CMK (cell line): Measurements from ENCODE around the gene SCCPDH.

Source experiments
- DNase-seq: peaks from one replicate; pipeline ENCODE4 v3.0.0-alpha.2; 2010; ENCODE audit warnings: low read depth

The SCCPDH gene

GRCh38 chr1:246753670-246754535, 29.7 kb downstream of the SCCPDH start:
- DNase-seq, result peak; percentile 42

- DNase-seq, result no peak
Observed at GRCh38 chr1:246755419-246755818, 31.2 kb downstream of the SCCPDH start.

DNA sequence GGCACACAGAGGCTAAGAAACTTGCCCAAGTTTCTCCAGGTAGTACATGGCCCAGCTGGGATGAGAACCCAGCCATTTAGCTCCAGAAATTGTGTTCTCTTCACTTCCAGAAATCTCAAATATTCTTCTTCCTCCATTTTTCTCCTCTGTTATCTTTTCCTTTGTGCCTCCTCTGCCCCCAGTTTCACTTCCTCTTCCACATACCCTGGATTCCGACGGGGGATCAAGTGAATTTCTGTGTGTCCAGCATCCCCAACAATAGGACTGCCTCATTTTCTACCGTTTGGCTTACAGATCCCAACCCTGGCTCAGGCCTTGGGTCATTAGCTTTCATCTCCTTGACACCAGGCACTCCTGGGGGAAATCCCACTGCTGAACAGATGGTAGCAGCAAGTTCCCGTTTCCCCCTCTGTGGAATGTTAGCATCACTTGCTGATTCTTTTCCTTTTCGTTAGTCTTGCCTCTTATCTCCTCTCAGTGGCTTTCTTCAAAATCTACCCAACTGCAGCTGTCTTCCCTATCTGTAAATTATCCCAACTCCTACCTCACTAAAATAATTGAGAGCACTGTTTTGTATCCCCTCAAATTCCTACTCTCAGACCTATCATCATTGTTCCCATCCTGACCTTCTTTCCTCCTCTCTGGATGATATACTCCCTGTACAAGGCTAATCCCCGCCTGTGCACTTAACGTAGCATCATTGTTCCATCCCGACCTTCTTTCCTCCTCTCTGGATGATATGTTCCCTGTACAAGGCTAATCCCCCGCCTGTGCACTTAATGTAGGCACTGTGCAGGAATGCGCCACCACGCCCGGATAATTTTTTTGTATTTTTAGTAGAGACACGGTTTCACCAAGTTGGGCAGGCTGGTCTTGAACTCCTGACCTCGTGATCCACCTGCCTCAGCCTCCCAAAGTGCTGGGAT, 36.5 kb downstream of the SCCPDH start:
- DNase-seq, result no peak

DNA sequence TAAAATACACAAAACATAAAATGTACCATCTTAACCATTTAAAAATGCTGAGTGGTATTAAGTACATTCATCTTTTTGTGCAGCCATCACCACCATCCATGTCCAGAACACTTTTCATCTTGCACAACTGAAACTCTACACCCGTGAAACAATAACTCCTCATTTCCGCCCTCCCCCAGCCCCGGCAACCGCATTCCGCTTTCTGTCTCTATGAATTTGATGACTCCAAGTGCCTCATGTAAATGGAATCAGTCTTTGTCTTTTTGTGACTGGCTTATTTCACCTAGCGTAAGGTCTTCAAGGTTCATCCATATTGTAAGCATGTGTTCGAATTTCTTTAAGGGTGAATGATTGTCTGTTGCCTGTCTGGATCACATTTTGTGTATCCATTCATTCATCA, 37.2 kb downstream of the SCCPDH start:
- no peak for DNase-seq

GRCh38 chr1:246765521-246765920, 41.3 kb downstream of the SCCPDH start:
- DNase-seq, result no peak

GRCh38 chr1:246768403-246769020, 44.3 kb downstream of the SCCPDH start:
- DNase-seq, result no peak

GRCh38 chr1:246769306-246769705, 45.1 kb downstream of the SCCPDH start:
- DNase-seq, result no peak

GRCh38 chr1:246771366-246771765, 47.2 kb downstream of the SCCPDH start:
- no peak for DNase-seq

- no peak for DNase-seq
Observed at GRCh38 chr1:246772686-246773085, 48.5 kb downstream of the SCCPDH start.

DNA sequence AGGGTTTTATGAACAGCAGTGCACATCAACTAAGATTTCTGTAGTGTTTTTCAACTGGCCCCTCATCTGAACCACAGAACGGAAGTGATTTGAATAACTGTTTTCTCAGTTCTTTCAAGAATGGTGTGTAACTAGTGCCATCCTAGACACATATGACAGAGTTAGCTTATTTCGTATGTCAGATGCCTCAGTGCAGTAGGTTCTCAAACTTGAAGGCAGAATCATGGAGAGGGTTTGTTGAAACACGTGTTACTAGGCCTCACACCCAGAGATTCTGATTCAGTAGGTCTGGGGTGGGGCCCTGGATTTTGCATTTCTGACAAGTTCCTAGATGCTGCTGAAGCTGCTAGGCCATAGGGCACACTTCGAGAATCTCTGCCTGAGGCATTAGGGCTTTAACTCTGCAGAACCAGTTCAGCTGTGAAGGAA, 49.0 kb downstream of the SCCPDH start:
- DNase-seq, result no peak

- DNase-seq, result no peak
Observed at GRCh38 chr1:246775531-246776385, 51.5 kb downstream of the SCCPDH start.

DNA sequence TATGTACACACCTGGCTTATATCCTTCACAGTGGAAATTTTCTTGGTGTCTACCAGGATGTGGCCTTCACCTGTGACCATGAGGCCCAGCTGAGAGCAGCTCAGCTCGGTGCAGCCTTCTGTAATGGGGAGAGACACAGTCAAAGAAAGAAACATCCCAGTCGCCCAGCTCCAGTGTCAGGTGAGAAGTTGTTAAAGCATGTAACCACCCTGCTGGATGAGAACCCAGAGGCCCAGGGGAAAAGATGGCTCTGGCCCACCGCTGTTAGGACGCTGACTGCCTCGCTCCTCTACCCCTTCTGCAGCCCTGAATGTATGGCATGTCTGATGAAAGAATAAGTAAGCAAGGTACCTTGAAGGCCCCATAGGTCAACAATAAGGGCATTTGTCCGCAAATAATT, 52.7 kb downstream of the SCCPDH start:
- no peak for DNase-seq

DNA sequence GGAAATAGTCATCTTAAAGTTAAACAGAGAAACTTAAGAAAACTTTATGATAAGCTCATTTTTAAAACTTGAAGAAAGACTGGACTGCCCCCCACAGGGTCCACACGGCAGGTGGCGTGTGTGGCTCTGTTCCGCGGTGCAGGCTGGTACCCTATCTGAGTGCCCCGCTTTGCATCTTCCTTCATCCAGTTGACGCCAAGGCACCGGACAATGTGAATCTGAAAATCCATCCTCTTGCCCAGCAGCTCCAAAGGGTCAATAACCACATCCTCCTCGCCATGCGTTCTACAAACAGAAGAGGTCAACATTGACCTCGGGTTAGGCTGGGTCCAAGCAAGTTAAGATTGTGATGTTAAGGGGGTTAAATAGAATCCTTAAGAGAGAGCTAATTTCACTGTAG, 54.5 kb downstream of the SCCPDH start:
- no peak for DNase-seq

GRCh38 chr1:246779561-246780175, 55.5 kb downstream of the SCCPDH start:
- no peak for DNase-seq

DNA sequence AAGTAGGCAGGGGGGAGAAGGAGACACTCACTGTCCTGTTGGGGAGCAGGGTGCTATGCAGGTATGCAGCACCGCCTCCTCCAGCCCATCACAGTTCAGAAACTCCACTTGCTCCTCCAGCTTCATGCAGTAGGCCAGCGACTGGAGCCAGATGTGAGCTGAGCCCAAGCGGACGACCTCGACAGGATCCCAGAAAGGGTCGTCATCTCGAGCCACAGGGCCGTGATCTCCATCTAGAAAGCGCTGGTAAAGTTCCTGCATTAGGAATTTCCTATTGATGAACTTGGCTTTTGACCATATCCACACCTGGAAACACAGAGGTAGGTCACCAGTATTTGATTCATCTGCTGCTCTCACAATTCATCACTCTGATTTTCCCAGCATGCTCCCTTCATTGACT, 56.1 kb downstream of the SCCPDH start:
- no peak for DNase-seq

GRCh38 chr1:246781212-246781611, 57.0 kb downstream of the SCCPDH start:
- no peak for DNase-seq

- DNase-seq, result no peak
Observed at GRCh38 chr1:246782120-246782900, 58.1 kb downstream of the SCCPDH start.

GRCh38 chr1:246784621-246785493, 60.6 kb downstream of the SCCPDH start:
- DNase-seq, result no peak

GRCh38 chr1:246785494-246786111, 61.4 kb downstream of the SCCPDH start:
- no peak for DNase-seq
